KBM-7 (cell line): ENCODE data around the gene MACROD2.

Experiments
- DNase-seq: peaks from one replicate; pipeline ENCODE4 v3.0.0-alpha.2; 2015
- in situ Hi-C: fragments of 300-500 bp; cut with MboI; formaldehyde crosslinking; loops from 2 replicates; pipeline ENCODE4 v1.14.3; 2020; ENCODE audit warnings: low sequenced_read_pairs, low pct_unique_long_range_greater_than_20kb, mixed read lengths

The MACROD2 gene

GRCh38 chr20:14051454-14051853 is 56.1 kb downstream of the MACROD2 start:
- no peak for DNase-seq
- in situ Hi-C loops: no loop called here

- in situ Hi-C loops: no loop called here
- peak; percentile 62 for DNase-seq
Measured at GRCh38 chr20:14055127-14055742, 59.9 kb downstream of the MACROD2 start.

GRCh38 chr20:14062171-14062570 is 66.9 kb downstream of the MACROD2 start:
- no peak for DNase-seq
- in situ Hi-C loops: no loop called here

- DNase-seq: no peak
- in situ Hi-C loops: no loop called here
Measured at GRCh38 chr20:14062786-14063185, 67.5 kb downstream of the MACROD2 start.

GRCh38 chr20:14064333-14064732 is 69.0 kb downstream of the MACROD2 start:
- in situ Hi-C loops: no loop called here
- DNase-seq: no peak

- in situ Hi-C loops: no loop called here
- no peak for DNase-seq
Measured at GRCh38 chr20:14064921-14065320, 69.6 kb downstream of the MACROD2 start.

GRCh38 chr20:14065774-14066173 is 70.5 kb downstream of the MACROD2 start:
- in situ Hi-C loops: no loop called here
- DNase-seq: no peak

- in situ Hi-C loops: no loop called here
Measured at GRCh38 chr20:14067603-14068002, 72.3 kb downstream of the MACROD2 start.

GRCh38 chr20:14069796-14070195 is 74.5 kb downstream of the MACROD2 start:
- in situ Hi-C loops: no loop called here

More at GRCh38 chr20:14067603-14068002, 72.3 kb downstream of the MACROD2 start:
- DNase-seq: no peak

GRCh38 chr20:14093652-14094051 is 98.3 kb downstream of the MACROD2 start:
- in situ Hi-C loops: no loop called here
- no peak for DNase-seq

More at GRCh38 chr20:14069796-14070195, 74.5 kb downstream of the MACROD2 start:
- DNase-seq: no peak

- in situ Hi-C loops: no loop called here
- no peak for DNase-seq
Measured at GRCh38 chr20:14098261-14098660, 102.9 kb downstream of the MACROD2 start.

GRCh38 chr20:14113416-14113815 is 118.1 kb downstream of the MACROD2 start:
- in situ Hi-C loops: no loop called here
- DNase-seq: no peak

- DNase-seq: no peak
- in situ Hi-C loops: no loop called here
Measured at GRCh38 chr20:14114065-14114704, 118.9 kb downstream of the MACROD2 start.

- in situ Hi-C loops: no loop called here
- DNase-seq: no peak
Measured at GRCh38 chr20:14116037-14116436, 120.7 kb downstream of the MACROD2 start.

GRCh38 chr20:14117768-14118167 is 122.5 kb downstream of the MACROD2 start:
- DNase-seq: no peak
- in situ Hi-C loops: no loop called here

- in situ Hi-C loops: no loop called here
- no peak for DNase-seq
Measured at GRCh38 chr20:14126856-14127255, 131.5 kb downstream of the MACROD2 start.

- DNase-seq: no peak
- in situ Hi-C loops: no loop called here
Measured at GRCh38 chr20:14127514-14128223, 132.4 kb downstream of the MACROD2 start.

GRCh38 chr20:14134004-14134403 is 138.7 kb downstream of the MACROD2 start:
- DNase-seq: no peak
- in situ Hi-C loops: no loop called here

- in situ Hi-C loops: no loop called here
Measured at GRCh38 chr20:14142171-14142570, 146.9 kb downstream of the MACROD2 start.

GRCh38 chr20:14142964-14143627 is 147.8 kb downstream of the MACROD2 start:
- no peak for DNase-seq

More at GRCh38 chr20:14142171-14142570, 146.9 kb downstream of the MACROD2 start:
- DNase-seq: peak; percentile 7

More at GRCh38 chr20:14142964-14143627, 147.8 kb downstream of the MACROD2 start:
- in situ Hi-C loops: no loop called here
